ENCODE data around the gene CLMN.

DNA sequence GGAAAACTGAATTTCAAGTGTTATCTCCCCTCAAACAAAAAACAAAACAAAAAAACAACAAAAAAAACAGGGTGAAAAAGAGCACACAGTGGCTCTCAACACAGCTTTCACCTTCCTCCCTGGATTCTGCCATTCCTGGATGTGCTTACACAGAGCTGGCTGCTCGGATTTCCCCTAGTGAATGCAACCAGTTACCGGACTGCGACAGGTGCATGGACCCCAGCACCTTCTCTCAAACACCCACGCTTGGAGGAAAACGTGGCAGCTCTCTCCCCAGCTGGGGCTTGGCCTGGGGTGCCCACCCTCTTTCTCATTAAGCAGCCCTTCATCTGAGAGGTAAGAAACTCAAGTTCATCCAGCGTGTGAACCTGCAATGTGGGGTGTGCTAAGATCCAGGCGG lies 128.9 kb downstream of the CLMN start:
- TF ChIP-seq EZH2 (IDR thresholded peaks at IDR 0.05) = no peak
- TF ChIP-seq POLR2AphosphoS5 (IDR thresholded peaks at IDR 0.05; ENCODE audit: borderline replicate concordance, low read depth, low read length) = no peak
